ENCODE measurements around the gene MFN1.
A peak's percentile ranks its signal among the peaks of the same experiment; 100 is the strongest.

MFN1 gene

DNA sequence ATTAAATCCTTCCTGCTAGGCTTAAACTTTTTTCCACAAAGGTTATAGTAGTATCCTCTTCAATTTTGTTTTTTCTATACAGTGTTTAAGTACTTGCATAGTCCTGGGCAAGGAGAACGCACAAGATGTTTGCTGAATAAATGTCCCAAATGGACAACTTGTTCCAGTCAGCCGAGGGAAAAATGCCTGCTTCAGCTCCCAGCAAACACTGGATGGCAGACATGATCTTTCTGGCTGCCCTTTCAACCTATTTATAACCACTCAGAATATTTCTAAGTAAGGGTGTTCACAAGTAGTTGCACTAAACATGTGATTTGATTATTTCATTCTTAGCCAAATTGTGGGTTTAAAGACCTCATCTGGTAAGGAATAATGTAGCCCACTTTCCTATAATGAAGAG, 74.0 kb downstream of the MFN1 start:
- DNase-seq (ENCODE audit: low read depth): peak; percentile 50
- H3K4me3 ChIP-seq (ENCODE audit: control insufficient read depth, low read depth, low read length): no peak overlapping the region
- TF ChIP-seq, protein P1, sequence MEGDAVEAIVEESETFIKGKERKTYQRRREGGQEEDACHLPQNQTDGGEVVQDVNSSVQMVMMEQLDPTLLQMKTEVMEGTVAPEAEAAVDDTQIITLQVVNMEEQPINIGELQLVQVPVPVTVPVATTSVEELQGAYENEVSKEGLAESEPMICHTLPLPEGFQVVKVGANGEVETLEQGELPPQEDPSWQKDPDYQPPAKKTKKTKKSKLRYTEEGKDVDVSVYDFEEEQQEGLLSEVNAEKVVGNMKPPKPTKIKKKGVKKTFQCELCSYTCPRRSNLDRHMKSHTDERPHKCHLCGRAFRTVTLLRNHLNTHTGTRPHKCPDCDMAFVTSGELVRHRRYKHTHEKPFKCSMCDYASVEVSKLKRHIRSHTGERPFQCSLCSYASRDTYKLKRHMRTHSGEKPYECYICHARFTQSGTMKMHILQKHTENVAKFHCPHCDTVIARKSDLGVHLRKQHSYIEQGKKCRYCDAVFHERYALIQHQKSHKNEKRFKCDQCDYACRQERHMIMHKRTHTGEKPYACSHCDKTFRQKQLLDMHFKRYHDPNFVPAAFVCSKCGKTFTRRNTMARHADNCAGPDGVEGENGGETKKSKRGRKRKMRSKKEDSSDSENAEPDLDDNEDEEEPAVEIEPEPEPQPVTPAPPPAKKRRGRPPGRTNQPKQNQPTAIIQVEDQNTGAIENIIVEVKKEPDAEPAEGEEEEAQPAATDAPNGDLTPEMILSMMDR (conservative IDR thresholded peaks at IDR 0.05; ENCODE audit: control insufficient read depth, insufficient read depth, low read depth, low read length): peak; percentile 50

DNA sequence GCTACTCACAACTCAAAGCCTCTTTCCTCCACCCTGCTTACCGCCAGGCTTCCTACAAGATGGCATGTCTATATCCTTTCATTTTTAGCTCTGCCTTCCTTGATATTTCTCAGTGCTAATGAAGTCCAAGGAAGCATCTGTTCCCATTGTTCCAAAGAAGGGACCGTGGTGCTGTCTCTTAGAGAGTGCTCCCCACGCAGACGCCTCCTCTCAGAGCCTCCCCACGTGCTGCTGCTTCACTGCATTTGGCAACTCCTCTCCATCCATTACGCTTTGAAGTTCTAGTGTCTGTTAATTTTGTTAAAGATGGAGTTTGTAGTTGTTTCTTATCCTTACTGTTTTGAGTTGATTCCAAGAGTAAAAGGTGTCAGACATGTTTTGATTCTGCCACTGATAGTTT, 77.6 kb downstream of the MFN1 start:
- no peak for DNase-seq (ENCODE audit: low read depth)
- TF ChIP-seq, protein P1 (conservative IDR thresholded peaks at IDR 0.05; ENCODE audit: control insufficient read depth, insufficient read depth, low read depth, low read length): no peak
- no peak overlapping the region for H3K4me3 ChIP-seq (ENCODE audit: control insufficient read depth, low read depth, low read length)

DNA sequence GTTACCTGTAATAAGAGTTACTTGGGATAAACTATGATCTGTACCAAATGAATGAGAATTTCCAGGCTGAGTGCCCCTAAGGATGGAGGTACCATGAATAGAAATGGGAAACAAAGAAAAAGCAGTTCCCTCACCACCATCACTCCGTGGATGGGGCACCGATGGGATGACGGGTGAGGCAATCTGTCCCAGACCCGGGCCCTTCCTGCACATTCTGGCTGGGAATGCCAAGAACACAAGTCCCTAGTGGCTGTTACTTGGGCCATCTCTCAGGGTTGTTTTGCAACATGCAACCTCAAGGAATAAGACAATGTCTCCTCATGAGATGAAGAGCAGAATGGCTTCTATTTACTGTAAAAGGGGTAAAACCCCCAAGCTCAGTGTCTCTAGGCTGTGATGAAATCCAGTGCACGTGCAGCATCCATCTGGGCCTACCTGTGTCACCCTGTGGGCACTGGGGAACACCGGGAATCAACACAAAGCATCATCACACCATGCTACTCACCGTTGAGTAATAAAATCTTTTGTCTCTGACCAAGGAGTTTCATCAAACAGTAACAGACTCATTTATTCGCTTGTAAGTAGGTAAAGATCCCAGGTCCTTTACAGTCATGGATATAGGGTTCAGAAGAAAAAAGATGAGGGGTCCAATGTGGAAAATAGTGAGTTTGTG, 81.5 kb downstream of the MFN1 start:
- TF ChIP-seq, protein P1 (conservative IDR thresholded peaks at IDR 0.05; ENCODE audit: control insufficient read depth, insufficient read depth, low read depth, low read length): no peak
- H3K4me3 ChIP-seq (ENCODE audit: control insufficient read depth, low read depth, low read length): no peak overlapping the region
- no peak for DNase-seq (ENCODE audit: low read depth)

DNA sequence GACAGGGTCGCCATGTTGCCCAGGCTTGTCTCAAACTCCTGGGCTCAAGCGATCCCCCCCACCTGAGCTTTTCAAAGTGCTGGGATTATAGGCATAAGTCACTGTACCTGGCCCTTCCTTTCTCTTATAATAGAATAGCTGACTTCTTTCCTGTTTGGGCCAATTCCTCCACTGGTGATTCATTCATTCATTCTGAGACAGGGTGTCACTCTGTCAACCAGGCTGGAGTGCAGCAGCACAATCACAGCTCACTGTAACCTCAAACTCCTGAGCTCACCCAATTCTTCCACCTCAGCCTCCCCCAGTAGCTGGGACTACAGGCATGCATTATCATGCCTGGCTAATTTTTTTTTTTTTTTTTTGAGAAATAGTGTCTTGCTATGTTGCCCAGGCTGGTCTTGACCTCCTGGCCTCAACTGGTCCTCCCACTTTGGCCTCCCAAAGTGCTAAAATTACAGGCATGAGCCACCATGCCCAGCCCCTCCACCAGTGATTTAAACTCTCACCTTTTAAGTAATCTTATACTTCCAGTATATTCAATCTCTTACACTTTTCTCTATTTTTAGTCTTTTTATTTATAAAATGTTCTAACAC, 82.9 kb downstream of the MFN1 start:
- TF ChIP-seq, protein P1 (conservative IDR thresholded peaks at IDR 0.05; ENCODE audit: control insufficient read depth, insufficient read depth, low read depth, low read length): no peak
- no peak overlapping the region for H3K4me3 ChIP-seq (ENCODE audit: control insufficient read depth, low read depth, low read length)
- no peak for DNase-seq (ENCODE audit: low read depth)

DNA sequence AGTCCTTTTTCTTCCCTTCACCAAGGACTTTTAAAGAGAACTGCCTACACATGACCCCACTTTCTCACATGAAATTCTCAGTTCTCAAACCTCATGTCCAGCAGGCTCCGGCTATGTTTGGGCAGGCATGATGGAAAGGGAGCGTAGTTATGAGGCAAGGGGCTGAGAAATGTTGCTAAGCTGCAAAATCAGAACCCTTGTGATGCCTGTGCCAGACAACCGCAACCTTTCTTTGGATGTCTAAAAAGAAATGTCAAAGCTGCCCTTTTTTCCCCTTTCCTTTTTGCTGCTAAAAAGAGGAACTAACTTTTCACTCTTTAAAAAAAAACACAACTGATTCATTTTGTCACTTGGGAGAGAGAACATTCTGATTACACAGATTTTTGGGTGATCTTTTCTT, 84.5 kb downstream of the MFN1 start:
- DNase-seq (ENCODE audit: low read depth): no peak
- H3K4me3 ChIP-seq (ENCODE audit: control insufficient read depth, low read depth, low read length): no peak overlapping the region
- TF ChIP-seq, protein P1 (conservative IDR thresholded peaks at IDR 0.05; ENCODE audit: control insufficient read depth, insufficient read depth, low read depth, low read length): no peak

DNA sequence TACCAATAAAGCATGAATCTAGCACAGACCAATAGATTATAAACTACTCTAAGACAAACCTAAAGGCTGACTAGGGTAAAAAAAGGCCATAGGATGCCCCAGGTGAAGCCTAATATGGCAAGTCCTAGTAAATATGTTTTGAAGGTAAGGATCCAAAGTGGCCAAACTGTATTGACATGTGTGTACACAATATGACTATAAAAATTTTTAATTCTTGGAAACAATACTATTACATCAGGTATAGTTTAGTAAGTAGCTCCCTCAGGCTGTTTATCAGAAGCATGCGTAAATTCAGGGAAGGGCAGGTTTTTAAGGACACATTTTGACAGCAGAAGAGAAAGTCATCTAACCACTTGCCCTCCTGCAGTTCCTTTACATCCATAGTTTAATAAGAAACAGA, 84.9 kb downstream of the MFN1 start:
- no peak overlapping the region for H3K4me3 ChIP-seq (ENCODE audit: control insufficient read depth, low read depth, low read length)
- TF ChIP-seq, protein P1 (conservative IDR thresholded peaks at IDR 0.05; ENCODE audit: control insufficient read depth, insufficient read depth, low read depth, low read length): no peak
- DNase-seq (ENCODE audit: low read depth): no peak
